ENCODE data around the gene FERD3L.

FERD3L gene

GRCh38 chr7:19116121-19117090 lies 28.8 kb downstream of the FERD3L start:
- no peak for DNase-seq

GRCh38 chr7:19114551-19114855 lies 30.7 kb downstream of the FERD3L start:
- DNase-seq = no peak

- no peak for DNase-seq
Measured at GRCh38 chr7:19113855-19114550, 31.2 kb downstream of the FERD3L start.

GRCh38 chr7:19113002-19113350 lies 32.2 kb downstream of the FERD3L start:
- DNase-seq = no peak

- no peak for DNase-seq
Measured at GRCh38 chr7:19112274-19113001, 32.8 kb downstream of the FERD3L start.

GRCh38 chr7:19111474-19112273 lies 33.5 kb downstream of the FERD3L start:
- no peak for DNase-seq

GRCh38 chr7:19110776-19111175 lies 34.4 kb downstream of the FERD3L start:
- no peak for DNase-seq

- no peak for DNase-seq
Measured at GRCh38 chr7:19110026-19110730, 35.0 kb downstream of the FERD3L start.

- DNase-seq = no peak
Measured at GRCh38 chr7:19109000-19109946, 35.9 kb downstream of the FERD3L start.

- no peak for DNase-seq
Measured at GRCh38 chr7:19107356-19108146, 37.7 kb downstream of the FERD3L start.

- DNase-seq = no peak
Measured at GRCh38 chr7:19107081-19107355, 38.2 kb downstream of the FERD3L start.

- no peak for DNase-seq
Measured at GRCh38 chr7:19106241-19107080, 38.8 kb downstream of the FERD3L start.

- no peak for DNase-seq
Measured at GRCh38 chr7:19105546-19105945, 39.7 kb downstream of the FERD3L start.

- DNase-seq = no peak
Measured at GRCh38 chr7:19104811-19105210, 40.4 kb downstream of the FERD3L start.

- no peak for DNase-seq
Measured at GRCh38 chr7:19102884-19103283, 42.3 kb downstream of the FERD3L start.

GRCh38 chr7:19101909-19102308 lies 43.3 kb downstream of the FERD3L start:
- DNase-seq = no peak

GRCh38 chr7:19101472-19101871 lies 43.7 kb downstream of the FERD3L start:
- DNase-seq = no peak

GRCh38 chr7:19099924-19100323 lies 45.3 kb downstream of the FERD3L start:
- DNase-seq = no peak

GRCh38 chr7:19099194-19099593 lies 46.0 kb downstream of the FERD3L start:
- DNase-seq = no peak

Data from stimulated activated CD4-positive, alpha-beta T cell treated with anti-CD3 and anti-CD28 coated beads, Interleukin-4, amount 100 ng/mL, for 4 hours (primary cell).